Measurements from ENCODE around the gene GGTLC2.
"Not testable (repeated sequence)": the region's sequence is repeated elsewhere in the genome, so short reads cannot be mapped to it uniquely, and the experiment has no call there.

GRCh38 chr22:22649761-22650160 lies 5.3 kb downstream of the GGTLC2 start:
- TF ChIP-seq CTCF, POLR2A (IDR thresholded peaks at IDR 0.05): not testable (repeated sequence)
